Heart right ventricle (tissue), 16 donors: Measurements from ENCODE around the gene RBFOX1. TPM values are rescaled to one million over a fixed set of nuclear protein-coding genes. Genes with fewer than 3 reads are reported as not detected.

Experiments
- ATAC-seq, 8 donors: fragments of 200-7000 bp; cut with Tn5 transposase; one replicate each; pipeline ENCODE4 v1.9.1; 2020; ENCODE audit warnings: mild to moderate bottlenecking in 8 of 8, moderate library complexity in 8 of 8, moderate number of reproducible peaks in 1 of 8
- DNase-seq, 2 donors: peaks; one replicate each; pipeline ENCODE4 v3.0.0-alpha.2; 2020
- H3K27ac ChIP-seq, 10 donors: fragments of 200-600 bp; sonication (generic) in 2 of 10; one replicate each; pipeline versions ENCODE4 v1.5.0 to v1.8.0; 2020 to 2022; ENCODE audit warnings: mild to moderate bottlenecking in 3 of 10
- H3K27me3 ChIP-seq, 7 donors: fragments of 200-600 bp; one replicate each; pipeline ENCODE4 v1.8.0; 2021 to 2022; ENCODE audit warnings: mild to moderate bottlenecking in 2 of 7
- H3K36me3 ChIP-seq, 9 donors: fragments of 200-600 bp; sonication (generic) in 1 of 9; one replicate each; pipeline versions ENCODE4 v1.5.0 to v1.8.0; 2020 to 2022; ENCODE audit warnings: mild to moderate bottlenecking in 2 of 9
- H3K4me1 ChIP-seq, 9 donors: fragments of 200-600 bp; sonication (generic) in 1 of 9; one replicate each; pipeline versions ENCODE4 v1.5.0 to v1.8.0; 2020 to 2022; ENCODE audit warnings: mild to moderate bottlenecking in 4 of 9
- H3K4me3 ChIP-seq, 10 donors: fragments of 200-600 bp; sonication (generic) in 2 of 10; one replicate each; pipeline versions ENCODE4 v1.5.0 to v1.8.0; 2020 to 2022; ENCODE audit warnings: mild to moderate bottlenecking in 7 of 10, moderate library complexity in 2 of 10
- H3K9me3 ChIP-seq, 11 donors: fragments of 200-600 bp in 10 of 11; sonication (generic) in 2 of 11; one replicate each; pipeline versions ENCODE4 v1.5.0 to v1.8.0; 2013 to 2022; ENCODE audit warnings: mild to moderate bottlenecking in 2 of 11, control low read depth in 1 of 11, moderate library complexity in 1 of 11
- CTCF ChIP-seq, 9 donors: fragments of 200-600 bp; sonication (generic) in 2 of 9; IDR thresholded peaks; one replicate each; pipeline versions ENCODE4 v1.5.0 to v1.8.0; 2021 to 2022; ENCODE audit warnings: antibody characterized with exemption in 9 of 9, mild to moderate bottlenecking in 5 of 9, moderate library complexity in 1 of 9
- WGBS, 2 donors: extraction: QIAGEN DNeasy Blood & Tissue Kit; methylation state at CpG; one replicate each; pipeline ENCODE4 v1.1.7; 2013; ENCODE audit warnings: inconsistent platforms in 1 of 2; 5-methylcytosine and 5-hydroxymethylcytosine counted together
- intact Hi-C, 10 donors: fragments of 100-400 bp; cut with DNase I; formaldehyde crosslinking; loops; one replicate each; pipeline versions ENCODE4 v1.11.1 to v1.14.2; 2022
- polyA plus RNA-seq, 2 donors: library from polyadenylated mRNA; stranded (reverse); fragments of 200-250 nt; gene quantifications; one replicate each; pipeline ENCODE4 v1.2.3, GENCODE V29; 2013
- total RNA-seq, 10 donors: library from RNA; stranded (reverse); fragmentation: NEBNext Ultra II Directional in 3 of 10; extraction: Animal tissue kit (Norgen Biotek cat#: 25700) in 3 of 10; gene quantifications; one replicate each; pipeline versions ENCODE4 v1.2.1 to v1.2.4, GENCODE V29; 2021 to 2023
- donor health status: Arrhythmogenic right ventricular cardiomyopathy.
- donor health status: ischemic (EF 13 %, LVEDD 7.1; RV severe dilation, severe dysfunction).
- donor health status: healthy with polysubstance abuse.
- donor health status: DM: no; HTN: yes; CAD: no.
- donor health status: DM: no; HTN: no; CAD: no.
- donor health status: ischemic (EF 25% LVEDD 6.9; RV normal size, moderate dysfunction).
- donor health status: ischemic (EF 25% LVEDD 5.7; RV mildly dilated, moderate dysfunction).
- donor health status: healthy.
- donor health status: DM: yes; HTN: yes; CAD: no.
- donor health status: Ischemic cardiomyopathy.
- donor health status: ischemic (EF 35%, LVEDD 5.7; RV mildly dilated, moderate dysfunction).
- donor health status: nonischemic (EF 11% LVEDD 7.7; RV severe dilation, severe dysfunction).
- donor health status: DM: yes; HTN: yes; CAD: no.
- donor health status: PGD.
- donor health status: ischemic (EF 29% LVEDD 5.4; RV normal size, mild dysfunction).
- donor health status: nonischemic (EF 23%, LVEDD 6.1; RV moderate dilation, normal function).

The RBFOX1 gene
- total and polyA plus RNA-seq, 12 donors = 11.1 to 82.9 (median 53.4) TPM

DNA sequence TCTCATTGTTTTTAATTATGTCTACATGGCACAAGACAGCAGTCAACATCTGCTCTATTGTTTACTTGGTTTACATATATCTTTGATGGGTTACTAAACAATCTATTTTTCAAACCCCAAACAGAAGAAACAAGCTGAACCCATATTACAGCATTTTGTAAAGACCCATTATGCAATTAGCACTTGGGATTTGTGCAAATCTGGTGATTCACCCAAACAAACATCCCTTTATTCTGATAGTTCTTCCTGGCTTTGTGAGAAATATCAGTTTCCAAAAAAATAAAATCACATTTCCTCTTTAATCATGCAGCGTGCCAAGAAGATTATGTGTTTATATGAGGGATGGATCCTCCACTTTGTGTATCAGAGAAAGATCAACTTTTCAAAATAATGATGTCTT, 16.8 kb upstream of the RBFOX1 start:
- no peak for TF ChIP-seq CTCF (IDR thresholded peaks at IDR 0.05)
- Histone ChIP-seq H3K4me3 (no peak overlapping the region), H3K27me3 (no peaks in the 10 kb centered on the region), H3K4me1 (no peaks in the 10 kb centered on the region), H3K36me3 (no peaks in the 10 kb centered on the region), H3K27ac (no peak overlapping the region), H3K9me3 (peaks cover 0 to 2% (median 0%) of the 10 kb centered on the region in 11 donors)
- peak in 1 of 8 donors; percentile 41 for ATAC-seq
- WGBS, 2 donors = 51 to 64% methylated on average over 1 of the region's 1 CpG
- DNase-seq = no peak
- intact Hi-C loops = no loop called here

- H3K27me3 ChIP-seq = no peaks in the 10 kb centered on the region
- no peak overlapping the region for H3K4me3 ChIP-seq
- peaks cover 0 to 2% (median 0%) of the 10 kb centered on the region in 11 donors for H3K9me3 ChIP-seq
- no peaks in the 10 kb centered on the region for H3K4me1 ChIP-seq
- ATAC-seq = no peak
- H3K36me3 ChIP-seq = no peaks in the 10 kb centered on the region
- no peak for TF ChIP-seq CTCF (IDR thresholded peaks at IDR 0.05)
- no peak overlapping the region for H3K27ac ChIP-seq
- no peak for DNase-seq
- intact Hi-C loops = no loop called here
Measured at GRCh38 chr16:7316281-7316888, 16.3 kb upstream of the RBFOX1 start.

- Histone ChIP-seq H3K27ac (no peak overlapping the region), H3K4me1 (no peaks in the 10 kb centered on the region), H3K36me3 (no peaks in the 10 kb centered on the region), H3K4me3 (no peak overlapping the region), H3K9me3 (peaks cover 0 to 2% (median 0%) of the 10 kb centered on the region in 11 donors), H3K27me3 (no peaks in the 10 kb centered on the region)
- intact Hi-C loops = no loop called here
- 94 to 95% methylated on average over 5 of the region's 5 CpGs for WGBS, 2 donors
- TF ChIP-seq CTCF (IDR thresholded peaks at IDR 0.05) = no peak
- DNase-seq = no peak
- ATAC-seq = no peak
Measured at GRCh38 chr16:7317982-7318381, 14.7 kb upstream of the RBFOX1 start.

DNA sequence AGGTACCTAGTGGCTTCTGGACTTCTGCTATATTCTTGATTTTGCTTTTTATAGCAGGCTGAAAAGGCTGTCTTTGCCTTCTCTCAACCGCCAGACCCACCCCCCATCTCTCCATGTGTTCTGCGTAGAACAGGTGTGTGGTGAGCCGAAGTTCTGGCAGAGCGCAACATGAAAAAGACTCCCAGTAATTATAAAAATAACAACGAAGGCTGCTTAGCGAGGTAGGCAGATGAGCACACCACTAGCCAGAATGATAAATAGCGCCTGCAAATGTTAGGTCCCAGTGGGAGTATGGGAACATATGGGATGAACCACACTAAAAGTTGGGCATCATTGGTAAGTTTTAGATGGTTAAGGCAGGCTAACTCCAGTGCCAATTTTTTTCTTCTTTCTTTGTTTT, 14.0 kb upstream of the RBFOX1 start:
- intact Hi-C loops = no loop called here

More for the DNA sequence above, 14.0 kb upstream of the RBFOX1 start:
- DNase-seq = no peak
- TF ChIP-seq CTCF (IDR thresholded peaks at IDR 0.05) = no peak
- H3K27ac ChIP-seq = no peak overlapping the region
- H3K36me3 ChIP-seq = no peaks in the 10 kb centered on the region
- H3K4me3 ChIP-seq = no peak overlapping the region
- no peaks in the 10 kb centered on the region for H3K27me3 ChIP-seq
- H3K9me3 ChIP-seq = peaks cover 0 to 2% (median 0%) of the 10 kb centered on the region in 11 donors
- 87 to 88% methylated on average over 7 of the region's 7 CpGs for WGBS, 2 donors
- H3K4me1 ChIP-seq = no peaks in the 10 kb centered on the region
- ATAC-seq = no peak
